GM21526 (cell line): ENCODE measurements around the gene MPP7.

Experiments
- ATAC-seq: cut with Tn5 transposase; IDR thresholded peaks from one replicate; pipeline ENCODE4 v1.9.1; 2021; ENCODE audit warnings: moderate library complexity; ENCODE audit not compliant: unreplicated experiment, low FRiP score

The MPP7 gene

GRCh38 chr10:28276384-28276783 lies 26.5 kb downstream of the MPP7 start:
- ATAC-seq = no peak

GRCh38 chr10:28274475-28274874 lies 28.4 kb downstream of the MPP7 start:
- ATAC-seq = no peak

- no peak for ATAC-seq
These were observed 29.5 kb downstream of the MPP7 start for GRCh38 chr10:28273343-28273742.

- no peak for ATAC-seq
These were observed 32.9 kb downstream of the MPP7 start for GRCh38 chr10:28269842-28270456.

- ATAC-seq = no peak
These were observed 36.2 kb downstream of the MPP7 start for GRCh38 chr10:28266449-28267224.

GRCh38 chr10:28263136-28263857 lies 39.6 kb downstream of the MPP7 start:
- no peak for ATAC-seq

- ATAC-seq = no peak
These were observed 46.1 kb downstream of the MPP7 start for GRCh38 chr10:28256776-28257175.

- ATAC-seq = no peak
These were observed 48.4 kb downstream of the MPP7 start for GRCh38 chr10:28254290-28254985.

- no peak for ATAC-seq
These were observed 49.6 kb downstream of the MPP7 start for GRCh38 chr10:28253169-28253785.
